ENCODE data around the gene GPRIN1.
A peak's percentile ranks its signal among the peaks of the same experiment; 100 is the strongest.
"Not testable (repeated sequence)": the region's sequence is repeated elsewhere in the genome, so short reads cannot be mapped to it uniquely, and the experiment has no call there.

GPRIN1 gene

DNA sequence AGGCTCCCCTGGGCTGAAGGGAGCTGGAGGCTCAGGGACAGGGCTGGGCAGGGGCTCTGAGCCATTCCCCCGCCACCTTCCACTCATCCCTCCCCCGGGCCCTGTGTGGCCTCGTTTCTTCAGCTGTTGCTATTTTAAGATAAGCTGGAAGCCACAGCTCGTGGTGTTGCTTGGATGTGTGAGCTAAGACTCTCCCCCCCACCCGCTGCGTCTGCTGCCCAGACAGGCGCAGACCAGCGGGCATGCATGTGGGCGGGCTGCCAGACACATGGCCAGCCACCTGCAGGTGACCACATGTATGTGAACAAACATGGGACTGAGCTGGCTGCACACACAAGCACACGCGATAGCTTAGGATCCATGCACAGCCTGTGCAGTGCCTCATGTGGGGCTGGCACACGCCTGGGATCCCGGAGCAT lies 11.7 kb upstream of the GPRIN1 start:
- DNase-seq: no peak

DNA sequence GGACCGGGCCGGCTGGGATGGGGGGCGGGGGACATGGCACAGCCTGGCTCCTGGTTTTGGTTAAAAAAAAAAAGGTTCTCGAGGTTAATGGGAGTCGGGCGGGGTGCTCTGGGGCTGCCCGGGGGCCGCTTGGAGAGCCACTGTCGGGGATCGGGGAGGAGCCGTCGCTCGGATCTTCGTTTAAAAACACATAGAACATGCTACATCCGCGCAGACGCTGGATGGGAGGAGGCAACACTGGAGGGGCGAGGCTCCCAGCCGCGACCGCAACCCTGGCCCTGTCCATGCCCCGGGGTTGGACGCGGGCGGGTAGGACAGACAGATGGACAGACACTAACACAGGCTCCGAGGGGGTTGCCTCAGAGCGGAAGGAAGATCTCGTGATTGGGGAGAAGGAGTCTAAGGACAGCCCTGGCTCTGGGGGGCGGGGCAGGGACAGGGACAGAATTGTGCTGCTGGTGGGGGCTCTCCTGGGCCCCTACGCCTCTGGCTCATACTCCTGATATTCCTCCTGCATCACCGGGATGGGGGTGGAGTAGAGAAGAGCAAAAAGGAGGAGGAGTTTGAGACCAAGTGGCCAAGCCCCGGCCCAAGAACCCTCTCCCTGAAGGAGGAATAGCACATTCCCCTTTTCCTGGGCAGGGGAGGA lies 10.5 kb upstream of the GPRIN1 start:
- DNase-seq: no peak

DNA sequence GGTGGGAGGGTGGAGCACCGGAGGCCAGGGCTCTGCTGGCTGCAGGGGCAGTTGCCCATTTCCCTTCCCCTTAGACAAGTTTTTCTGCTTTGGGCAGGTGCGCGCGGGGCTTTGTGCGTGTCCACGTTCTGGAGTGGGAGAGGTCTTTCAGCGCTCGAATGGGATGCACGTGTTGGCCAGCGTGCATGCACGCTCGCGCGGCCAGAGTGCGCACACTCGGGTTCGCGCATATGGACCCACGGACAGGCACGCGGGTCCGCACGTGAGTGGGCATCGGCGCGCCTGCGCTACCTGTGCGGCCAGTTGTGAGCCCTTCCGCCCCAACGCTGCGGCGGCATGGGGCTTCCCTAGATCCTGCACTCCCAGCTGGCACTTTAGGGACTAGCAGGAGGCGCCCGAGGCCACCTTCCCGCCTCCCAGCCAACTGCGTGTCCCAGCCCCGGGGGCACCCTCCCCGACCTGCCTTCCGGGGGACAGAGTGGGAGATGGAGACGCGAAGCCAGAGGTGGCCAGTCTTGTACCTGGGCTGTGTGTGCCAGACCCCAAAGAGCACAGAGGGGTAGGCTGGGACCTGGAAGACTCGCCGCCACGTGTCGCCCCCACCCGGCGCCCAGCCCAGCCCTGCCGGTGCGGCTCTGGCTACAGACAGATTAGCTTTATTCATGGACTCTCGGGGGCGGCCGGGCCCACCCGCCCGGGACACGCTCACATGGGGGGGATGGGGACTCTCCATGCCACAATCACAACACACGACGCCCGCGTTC lies 9.8 kb upstream of the GPRIN1 start:
- no peak for DNase-seq

DNA sequence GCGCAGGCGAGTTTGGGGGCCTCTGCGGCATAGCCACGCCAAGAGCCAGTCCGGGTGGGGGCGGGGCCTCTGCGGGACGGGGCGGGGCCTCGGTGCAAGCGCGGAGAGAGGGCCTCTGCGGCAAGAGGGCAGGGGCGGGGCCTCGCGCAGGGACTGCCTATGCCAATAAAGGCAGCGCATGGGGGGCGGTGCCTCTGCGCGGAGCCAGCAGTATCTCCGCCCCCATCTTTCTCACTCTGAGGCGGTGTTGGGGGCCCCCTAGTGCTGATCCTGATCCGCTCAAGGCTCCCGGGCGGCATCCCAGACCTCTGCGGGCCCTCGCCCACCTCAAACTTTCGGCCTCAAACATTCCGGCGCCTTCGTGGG lies 9.2 kb upstream of the GPRIN1 start:
- peak; percentile 78 to 80 for DNase-seq

DNA sequence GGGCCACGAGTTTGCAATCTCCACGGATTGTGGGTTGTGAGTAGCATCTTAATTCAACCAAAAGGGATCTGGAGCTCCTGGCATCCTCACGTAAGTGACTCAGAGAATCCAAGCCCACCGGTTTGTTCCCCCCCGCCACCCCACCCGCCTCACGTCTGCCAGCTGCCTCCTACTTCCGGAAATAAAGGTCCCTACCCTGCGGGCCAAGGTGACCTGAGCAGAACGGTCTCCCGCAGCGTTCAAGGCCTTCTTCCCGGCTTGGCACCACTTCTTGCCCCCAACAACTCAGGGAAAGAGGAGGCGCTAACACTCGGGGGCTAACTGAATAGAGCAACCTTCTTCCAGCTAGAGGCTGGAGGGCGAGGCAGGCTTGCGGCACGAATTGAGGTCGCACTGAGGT lies 8.8 kb upstream of the GPRIN1 start:
- DNase-seq: no peak

DNA sequence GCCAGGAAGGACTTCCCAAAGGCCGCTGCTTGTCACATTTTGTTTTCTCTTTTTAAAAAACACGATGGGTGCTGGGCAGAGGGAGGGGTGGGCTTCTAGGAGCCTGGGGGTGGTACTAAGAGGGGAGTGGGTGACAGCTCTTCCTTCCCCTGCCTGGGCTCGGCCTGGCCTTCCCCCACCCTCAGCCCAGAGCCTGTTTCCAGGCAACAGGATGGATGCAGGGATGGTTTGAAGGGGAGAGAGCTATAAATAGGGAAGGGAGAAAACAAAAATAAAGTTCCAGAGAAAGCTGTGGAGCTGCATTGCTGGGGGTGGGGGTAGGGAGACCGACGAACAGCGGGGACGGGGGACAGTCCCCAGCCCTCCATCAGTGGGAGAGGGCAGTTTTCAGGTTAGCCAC lies 6.6 kb upstream of the GPRIN1 start:
- DNase-seq: no peak

DNA sequence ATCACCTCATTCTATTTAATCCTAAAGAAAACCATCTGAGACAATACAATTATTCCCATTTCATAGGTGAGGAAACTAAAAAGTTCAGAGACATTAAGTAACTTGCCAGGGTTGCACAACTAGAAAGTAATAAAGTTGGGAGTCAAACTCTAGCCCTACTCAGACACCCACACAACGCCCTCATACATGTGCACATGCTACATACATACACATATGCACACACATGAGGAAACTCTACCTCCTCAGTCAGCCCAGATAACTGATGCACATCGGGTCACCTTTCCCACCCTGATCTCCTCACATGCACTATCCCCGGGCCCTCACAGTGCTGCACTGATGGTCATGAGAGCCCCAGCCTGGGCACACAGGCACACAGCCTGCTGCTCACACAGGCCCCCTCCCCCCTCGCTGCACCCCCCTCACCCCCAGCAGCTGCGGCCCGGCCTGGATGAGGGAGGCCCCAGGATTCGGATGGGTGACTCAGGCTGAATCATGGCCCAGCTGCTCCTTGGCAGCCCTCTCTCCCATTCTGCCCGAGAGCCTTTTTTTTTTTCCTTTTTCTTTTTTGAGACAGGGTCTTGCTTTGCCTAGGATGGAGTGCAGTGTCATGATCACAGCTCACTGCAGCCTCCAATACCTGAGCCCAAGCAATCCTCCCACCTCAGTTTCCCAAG lies 5.0 kb upstream of the GPRIN1 start:
- no peak for DNase-seq

DNA sequence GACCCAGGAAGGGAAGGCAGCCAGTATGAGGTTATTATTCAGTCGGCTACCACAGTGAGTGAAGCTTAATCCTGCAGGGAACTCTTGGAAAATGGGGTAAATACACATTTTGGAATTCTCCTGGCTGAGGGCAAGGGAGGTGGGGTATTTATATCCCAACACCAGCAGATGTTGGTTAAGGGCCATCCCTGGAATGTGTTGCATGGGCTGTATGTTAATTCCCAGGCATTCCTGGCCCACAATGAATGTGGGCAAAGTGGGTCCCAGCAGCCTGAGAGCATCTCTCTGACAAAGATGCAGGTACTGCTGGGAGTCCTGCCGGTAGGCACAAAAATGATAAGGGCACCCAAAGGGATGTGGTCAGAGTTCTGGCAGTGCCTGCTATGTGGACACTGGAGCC lies 2.9 kb upstream of the GPRIN1 start:
- DNase-seq: no peak

DNA sequence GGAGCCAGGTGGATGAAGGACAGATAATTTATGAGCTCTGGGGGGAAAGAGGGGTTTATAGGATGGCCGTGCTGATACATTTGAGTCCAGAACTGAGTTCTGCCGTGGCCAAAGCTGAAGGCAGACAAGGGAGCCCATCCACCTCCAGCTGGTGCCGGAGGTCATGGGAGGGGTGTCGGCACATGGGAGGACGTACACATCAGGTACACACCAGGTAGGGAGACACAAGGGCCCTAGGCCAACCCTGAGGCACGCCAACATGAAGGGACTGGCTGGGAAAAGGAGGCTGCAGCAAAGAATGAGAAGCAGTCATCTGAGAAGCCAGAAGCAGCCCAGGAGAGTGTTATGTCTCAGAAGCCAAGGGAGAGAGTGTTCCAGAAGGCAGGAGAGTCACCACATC lies 2.1 kb upstream of the GPRIN1 start:
- DNase-seq: no peak

DNA sequence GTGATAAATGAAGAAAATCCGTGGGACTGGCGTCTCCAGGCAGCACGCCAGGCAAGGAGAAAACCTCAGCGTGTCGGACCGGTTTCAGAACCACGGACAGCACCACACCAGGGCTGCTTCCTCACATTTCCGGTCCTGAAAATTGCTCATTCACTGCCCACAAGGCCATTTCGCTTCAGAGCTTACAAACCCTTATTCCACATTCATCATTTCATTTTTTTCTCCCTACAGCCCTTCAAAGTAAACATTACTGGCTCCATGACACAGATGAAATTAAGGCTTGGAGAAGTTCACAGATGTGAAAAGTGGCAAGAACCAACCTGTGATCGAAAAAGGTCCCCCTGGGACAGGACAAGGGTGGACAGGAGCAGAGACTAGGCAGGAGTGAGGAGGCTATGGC lies 1.5 kb upstream of the GPRIN1 start:
- DNase-seq: no peak

DNA sequence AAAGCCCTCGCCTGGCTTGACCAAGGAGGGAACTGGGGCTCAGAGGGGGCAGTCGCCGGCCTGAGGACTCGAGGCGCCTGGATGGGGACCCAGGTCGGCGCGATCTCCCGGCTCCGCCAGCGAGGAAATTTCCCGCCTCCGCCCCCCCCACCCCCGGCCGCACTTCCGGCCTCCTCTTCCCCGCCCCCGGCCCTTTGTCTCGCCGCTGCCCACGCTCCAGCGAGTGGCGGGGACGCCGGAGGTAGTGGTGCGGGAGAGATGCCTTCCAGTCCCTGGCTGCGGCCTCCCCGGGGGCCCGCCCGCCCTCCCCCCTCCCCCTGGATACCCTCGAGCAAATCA lies 448 bp upstream of the GPRIN1 start:
- DNase-seq: no peak

DNA sequence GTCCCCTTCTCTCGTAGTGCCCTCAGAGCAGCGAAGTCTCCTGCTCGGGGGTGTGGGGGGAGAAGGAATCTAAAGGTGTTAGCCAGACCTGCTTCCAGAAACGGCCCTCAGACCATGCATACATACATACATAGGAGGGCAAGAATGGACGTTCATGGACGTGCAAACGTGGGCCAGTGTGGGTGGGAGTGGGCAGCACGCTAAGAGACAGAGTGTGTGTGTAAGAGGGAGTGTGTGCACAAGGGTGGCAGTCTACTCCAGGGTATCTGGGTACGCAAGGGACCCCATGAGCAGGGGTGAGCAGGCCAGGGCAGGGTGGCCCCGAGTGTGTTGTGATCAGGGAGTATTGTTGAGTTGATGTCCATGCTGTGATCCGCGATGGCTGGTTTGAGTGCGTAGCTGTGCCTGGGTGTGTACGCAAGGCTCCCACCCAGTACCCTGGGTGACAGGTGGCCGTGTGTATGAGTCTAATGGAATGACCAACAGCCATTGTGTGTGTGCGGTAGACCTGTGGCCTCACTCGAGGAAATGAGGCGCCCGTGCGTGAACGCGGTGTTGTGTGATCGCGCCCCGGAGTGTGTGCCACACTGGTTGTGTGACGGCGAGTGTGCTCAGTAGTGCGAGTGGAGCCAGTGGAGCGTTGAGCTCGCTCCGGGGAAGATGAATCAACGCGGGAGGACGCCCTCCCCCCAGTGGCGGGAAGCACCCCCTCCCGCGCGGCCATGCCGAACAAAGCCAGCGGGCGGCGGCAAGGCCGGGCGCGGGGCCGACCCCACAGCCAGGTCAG lies 826 bp downstream of the GPRIN1 start:
- no peak for DNase-seq

DNA sequence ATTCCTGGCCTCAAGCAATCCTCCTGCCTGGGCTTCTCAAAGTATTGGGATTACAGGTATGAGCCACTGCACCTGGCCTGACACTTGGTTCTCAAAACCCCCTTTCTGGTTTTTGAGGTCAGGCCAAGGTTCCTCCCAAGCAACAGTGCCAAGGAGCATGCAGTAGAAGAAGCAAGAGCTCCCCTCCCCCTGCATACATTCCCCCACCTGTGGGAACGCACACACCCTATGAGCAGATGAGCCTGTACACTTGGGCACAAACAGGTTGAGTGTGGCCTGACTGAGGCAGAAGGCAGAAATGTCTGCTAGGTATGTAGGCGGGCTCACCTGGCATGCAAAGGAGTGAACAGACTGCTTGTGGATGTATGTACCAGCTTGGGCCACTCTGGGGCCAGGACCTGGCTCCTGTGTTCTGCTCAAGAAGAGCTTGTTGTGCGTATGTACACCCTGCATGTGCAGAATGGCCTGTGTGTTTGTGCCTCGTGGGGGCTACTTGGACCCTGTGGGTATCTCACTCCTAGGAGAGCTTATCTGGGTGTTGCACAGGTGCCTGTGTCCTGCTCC lies 1.7 kb downstream of the GPRIN1 start:
- DNase-seq: no peak

DNA sequence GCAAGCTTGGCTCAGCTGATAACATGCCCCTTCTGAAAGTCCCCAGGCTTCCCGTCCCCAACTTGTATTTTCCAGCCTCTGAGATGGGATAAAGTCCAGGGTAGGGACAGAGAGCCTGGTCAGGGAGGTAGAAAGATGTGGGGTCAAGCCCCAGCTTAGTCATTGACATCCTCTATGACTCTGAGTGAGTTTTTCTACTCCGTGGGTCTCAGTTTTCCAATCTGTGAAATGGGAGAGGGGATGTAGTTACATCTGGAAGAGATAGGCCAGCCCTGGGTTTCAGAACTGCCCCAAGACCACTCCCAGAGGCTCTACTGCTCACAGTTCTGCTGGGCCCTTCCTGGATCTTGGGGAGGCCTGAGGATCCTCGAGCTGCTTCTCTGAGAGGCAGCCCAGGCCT lies 3.1 kb downstream of the GPRIN1 start:
- DNase-seq: no peak

DNA sequence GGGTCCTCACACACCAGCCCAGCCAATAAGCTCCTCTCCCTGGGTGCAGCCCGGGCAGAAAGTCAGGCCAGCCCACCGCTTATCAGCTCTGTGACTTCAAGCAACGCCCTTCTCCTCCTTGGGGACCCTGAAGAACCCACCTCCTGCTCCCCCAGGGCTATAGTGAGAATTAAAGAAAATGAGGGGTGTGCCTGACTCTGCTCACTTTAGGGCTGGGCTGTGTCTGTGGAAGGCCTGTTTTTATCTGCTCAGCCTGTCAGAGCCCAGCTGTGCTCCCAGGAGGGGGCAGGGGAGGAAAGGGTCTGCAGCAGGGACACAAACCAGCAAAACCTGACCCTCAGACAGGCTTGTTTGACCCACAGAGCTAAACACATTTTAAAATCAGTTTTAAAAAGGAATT lies 3.9 kb downstream of the GPRIN1 start:
- DNase-seq: no peak

DNA sequence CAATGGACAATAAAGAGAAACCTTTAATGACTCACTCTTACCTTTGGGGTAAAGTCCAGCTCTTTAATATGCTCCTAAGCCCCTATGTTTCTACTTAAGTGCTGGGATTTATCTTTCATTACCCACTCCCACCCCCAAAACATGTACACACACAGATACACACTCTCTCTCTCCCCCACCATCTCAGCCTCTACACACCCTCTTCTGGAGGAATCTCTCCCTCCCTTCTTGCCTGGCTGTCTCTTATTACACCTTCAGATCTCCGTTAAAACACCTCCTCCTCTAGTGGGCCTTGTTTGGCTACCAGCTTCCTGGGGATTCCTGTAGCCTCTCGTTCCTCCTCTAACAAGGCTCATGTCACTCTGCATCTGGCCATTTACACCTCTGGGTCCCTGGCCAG lies 6.9 kb downstream of the GPRIN1 start:
- DNase-seq: no peak

DNA sequence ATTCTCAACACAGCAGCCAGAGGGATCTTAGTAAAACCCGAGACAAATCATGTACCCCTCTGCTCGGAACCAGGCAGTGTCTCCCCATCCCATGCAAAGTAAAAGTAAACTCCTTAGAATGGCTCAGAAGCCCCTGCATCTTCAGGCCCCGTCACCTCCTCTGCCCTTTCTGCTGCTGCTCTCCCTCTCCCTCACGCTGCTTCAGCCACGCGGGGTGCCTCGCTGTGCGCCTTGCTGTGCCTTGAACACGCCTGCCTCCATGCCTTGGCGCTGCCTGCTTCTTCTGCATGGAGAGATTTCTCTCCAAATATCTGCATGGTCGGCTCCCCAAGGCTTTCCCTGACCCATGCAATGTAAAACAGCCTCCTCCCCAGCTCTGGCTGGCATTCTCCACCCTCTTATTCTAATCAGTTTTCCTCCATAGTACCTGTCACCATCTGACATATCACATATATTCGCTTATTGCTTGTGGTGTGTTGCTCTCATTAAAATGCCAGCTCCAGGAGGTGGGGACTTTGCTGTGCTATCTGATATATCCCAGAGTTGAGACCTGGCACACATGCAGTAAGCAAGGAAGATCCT lies 8.0 kb downstream of the GPRIN1 start:
- no peak for DNase-seq

DNA sequence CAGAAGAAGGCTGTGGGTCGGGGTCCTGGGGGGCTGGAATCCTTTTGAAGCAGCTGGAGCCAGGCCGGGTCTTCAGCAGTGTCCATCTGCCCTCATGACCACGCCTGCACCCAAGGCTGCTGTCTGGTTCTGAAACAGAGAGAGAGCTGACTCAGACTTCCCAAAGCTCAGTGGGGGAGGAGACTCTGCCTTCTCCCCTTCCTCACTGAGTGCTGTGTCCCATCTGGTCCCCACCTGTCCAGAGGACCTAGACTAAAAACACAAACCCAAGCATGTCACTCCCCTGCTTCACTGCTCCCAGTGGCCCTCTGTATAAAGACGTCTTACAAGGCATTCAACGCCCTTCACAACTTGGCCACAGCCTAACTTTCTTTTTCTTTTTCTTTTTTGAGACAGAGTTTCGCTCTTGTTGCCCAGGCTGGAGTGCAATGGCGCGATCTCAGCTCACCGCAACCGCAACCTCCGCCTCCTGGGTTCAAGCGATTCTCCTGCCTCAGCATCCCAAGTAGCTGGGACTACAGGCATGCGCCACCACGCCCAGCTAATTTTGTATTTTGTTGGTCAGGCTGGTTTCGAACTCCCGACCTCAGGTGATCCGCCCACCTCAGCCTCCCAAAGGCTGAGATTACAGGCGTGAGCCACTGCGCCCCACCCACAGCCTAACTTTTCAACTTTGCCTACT lies 10.1 kb downstream of the GPRIN1 start:
- DNase-seq: not testable (repeated sequence)

DNA sequence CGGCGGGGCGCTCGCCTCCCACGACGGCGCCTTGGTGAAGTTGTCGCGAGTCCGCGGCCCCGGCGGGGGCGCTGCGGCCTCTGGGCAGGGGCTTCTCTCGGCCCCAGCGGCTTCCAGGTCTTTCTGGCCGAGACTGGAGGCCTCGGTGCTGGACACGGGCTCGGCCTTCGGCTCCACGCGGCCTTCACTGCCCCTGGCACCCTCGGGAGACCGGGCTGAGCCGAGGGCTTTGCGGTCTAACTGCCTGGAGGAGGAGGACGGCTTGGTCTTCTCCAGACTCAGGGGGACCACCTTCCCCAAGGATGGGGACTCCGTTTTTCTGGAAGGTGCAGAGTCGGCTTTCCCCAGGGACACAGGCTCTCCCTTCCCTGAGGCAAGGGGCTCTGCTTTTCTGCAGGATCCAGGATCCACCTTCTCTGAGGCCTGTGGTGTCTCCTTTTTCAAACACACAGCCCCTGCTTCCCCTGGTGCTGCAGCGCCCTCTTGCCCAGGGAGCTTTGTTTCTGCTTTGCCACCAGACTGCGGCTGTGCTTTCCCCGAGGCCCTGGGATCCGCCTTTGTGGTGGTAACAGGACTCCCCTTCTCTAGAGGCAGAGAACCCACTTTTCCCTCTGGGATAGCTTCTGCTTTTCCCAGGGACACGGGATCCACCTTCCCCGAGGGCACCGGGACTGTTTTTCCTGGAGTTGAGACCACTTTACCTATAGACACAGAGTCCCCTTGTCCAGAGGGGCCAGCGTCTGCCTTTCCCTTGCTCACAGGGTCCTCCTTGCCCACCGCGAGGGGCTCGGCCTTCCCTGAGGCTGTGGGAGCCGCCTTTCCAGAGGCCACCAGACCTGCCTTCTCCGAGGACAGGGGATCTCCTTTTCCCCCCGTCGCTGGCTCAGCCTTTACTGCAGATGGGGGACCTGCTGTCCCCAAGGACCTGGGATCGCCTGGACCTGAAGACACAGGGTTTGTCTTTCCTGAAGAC lies 12.3 kb downstream of the GPRIN1 start:
- DNase-seq: no peak

DNA sequence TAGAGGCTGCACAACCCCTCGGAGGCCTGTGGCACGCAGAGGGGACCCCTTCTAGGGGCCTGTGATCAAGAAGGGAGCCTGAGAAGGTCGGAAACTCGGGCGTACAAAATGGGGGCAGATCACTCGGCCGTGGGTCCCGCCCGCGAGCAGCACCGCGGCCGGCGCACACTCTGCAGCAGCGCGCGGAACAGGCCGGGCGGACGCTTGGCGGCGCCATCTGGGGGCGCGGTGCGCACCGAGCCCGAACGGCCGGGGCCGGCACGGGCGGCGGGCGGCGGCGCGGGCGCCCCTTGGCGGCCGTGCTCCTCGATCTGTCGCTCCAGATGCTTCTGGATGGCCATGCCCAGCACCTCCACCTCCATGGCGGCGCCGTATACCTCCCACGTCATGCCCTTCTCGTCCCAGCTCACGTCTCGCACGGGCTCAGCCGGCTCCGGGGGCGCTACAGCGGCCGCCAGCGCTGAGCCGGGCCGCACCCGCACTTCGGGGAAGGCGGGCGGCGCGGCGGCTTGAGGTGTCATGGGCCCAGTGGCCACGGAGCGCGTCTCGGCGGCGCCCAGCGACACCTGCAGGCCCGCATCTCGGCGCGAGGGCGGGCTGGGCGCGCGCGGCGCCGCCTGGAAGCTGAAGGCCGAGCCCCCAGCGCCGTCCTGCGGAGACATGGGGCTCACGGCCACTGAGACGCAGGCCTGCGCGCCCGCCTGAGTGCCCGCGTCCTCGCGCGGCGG lies 13.1 kb downstream of the GPRIN1 start:
- no peak for DNase-seq

Measured in NCI-H187 (cell line).